Measurements from ENCODE around the gene MSANTD7. TPM values are rescaled to one million over a fixed set of nuclear protein-coding genes. Genes with fewer than 3 reads are reported as not detected.

The MSANTD7 gene
- total RNA-seq, 1 donor from 2014 or later: 17.1 TPM

DNA sequence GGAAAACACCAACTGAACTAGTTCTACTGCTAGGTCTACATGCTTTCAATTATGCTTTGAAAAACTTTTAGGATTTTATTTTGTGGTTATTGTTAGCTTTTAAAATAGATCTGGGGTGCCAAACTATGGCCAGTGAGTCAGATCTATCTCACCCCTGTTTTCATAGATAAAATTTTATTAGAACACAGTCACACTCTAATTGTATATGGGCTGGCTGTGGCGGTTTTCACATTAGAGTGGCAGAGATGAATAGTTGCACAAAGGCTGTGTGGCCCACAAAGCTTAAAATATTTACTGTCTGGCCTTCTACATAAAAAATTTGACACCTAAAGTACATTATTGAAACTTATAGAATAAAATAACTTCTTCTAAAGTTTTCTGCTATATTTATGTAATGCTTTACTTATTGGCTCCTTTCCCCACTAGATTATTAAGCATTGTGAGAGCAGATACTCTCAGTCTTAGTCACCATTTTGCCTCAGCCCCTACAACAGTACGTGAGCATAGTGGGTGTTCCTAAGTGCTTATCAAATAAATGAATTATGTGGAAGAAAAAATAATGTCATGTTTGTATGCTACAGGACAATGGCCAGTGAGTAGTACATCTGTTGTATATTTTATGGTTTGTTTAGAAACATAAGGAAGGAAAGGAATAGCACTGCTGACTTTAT is 35.1 kb downstream of the MSANTD7 start:
- no peak overlapping the region for H3K27ac Mint-ChIP-seq
- H3K4me1 Mint-ChIP-seq: peaks cover 13% of the 10 kb centered on the region

DNA sequence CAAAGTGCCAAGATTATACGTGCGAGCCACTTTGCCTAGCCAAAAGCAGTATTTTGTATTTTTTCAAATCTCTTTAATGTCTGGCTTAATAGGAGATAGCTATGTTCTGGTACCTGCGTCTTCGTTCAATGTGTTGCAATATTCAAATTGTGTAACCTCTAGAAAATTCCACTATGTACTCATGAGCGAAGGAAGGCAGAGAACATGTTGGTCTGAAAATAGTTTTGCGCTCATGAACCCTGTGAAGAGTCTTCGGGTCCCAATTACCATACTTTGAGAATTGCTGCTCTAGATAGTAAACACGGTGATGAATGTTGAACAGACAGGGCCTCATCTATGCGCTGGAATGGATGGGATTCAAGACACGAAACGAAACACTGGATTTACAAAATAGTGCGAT is 37.8 kb downstream of the MSANTD7 start:
- H3K36me3 Mint-ChIP-seq: no peaks in the 10 kb centered on the region
- DNase-seq (ENCODE audit: low spot score in 2 of 2, unreplicated experiment in 2 of 2): no peak
- H3K9me3 Mint-ChIP-seq: no peaks in the 10 kb centered on the region
- peaks cover 29% of the 10 kb centered on the region for H3K4me1 Mint-ChIP-seq
- no peaks in the 10 kb centered on the region for H3K27me3 Mint-ChIP-seq (ENCODE audit: low read depth)
- no peak overlapping the region for H3K27ac Mint-ChIP-seq
- H3K4me3 Mint-ChIP-seq: no peak overlapping the region
- TF ChIP-seq, protein P1, sequence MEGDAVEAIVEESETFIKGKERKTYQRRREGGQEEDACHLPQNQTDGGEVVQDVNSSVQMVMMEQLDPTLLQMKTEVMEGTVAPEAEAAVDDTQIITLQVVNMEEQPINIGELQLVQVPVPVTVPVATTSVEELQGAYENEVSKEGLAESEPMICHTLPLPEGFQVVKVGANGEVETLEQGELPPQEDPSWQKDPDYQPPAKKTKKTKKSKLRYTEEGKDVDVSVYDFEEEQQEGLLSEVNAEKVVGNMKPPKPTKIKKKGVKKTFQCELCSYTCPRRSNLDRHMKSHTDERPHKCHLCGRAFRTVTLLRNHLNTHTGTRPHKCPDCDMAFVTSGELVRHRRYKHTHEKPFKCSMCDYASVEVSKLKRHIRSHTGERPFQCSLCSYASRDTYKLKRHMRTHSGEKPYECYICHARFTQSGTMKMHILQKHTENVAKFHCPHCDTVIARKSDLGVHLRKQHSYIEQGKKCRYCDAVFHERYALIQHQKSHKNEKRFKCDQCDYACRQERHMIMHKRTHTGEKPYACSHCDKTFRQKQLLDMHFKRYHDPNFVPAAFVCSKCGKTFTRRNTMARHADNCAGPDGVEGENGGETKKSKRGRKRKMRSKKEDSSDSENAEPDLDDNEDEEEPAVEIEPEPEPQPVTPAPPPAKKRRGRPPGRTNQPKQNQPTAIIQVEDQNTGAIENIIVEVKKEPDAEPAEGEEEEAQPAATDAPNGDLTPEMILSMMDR (IDR thresholded peaks at IDR 0.05; ENCODE audit: unreplicated experiment): no peak

More for the DNA sequence above, 35.1 kb downstream of the MSANTD7 start:
- H3K36me3 Mint-ChIP-seq: peaks cover 7% of the 10 kb centered on the region
- no peak for DNase-seq (ENCODE audit: low spot score in 2 of 2, unreplicated experiment in 2 of 2)
- no peaks in the 10 kb centered on the region for H3K27me3 Mint-ChIP-seq (ENCODE audit: low read depth)
- no peaks in the 10 kb centered on the region for H3K9me3 Mint-ChIP-seq
- no peak overlapping the region for H3K4me3 Mint-ChIP-seq
- TF ChIP-seq, protein P1 (IDR thresholded peaks at IDR 0.05; ENCODE audit: unreplicated experiment): no peak

DNA sequence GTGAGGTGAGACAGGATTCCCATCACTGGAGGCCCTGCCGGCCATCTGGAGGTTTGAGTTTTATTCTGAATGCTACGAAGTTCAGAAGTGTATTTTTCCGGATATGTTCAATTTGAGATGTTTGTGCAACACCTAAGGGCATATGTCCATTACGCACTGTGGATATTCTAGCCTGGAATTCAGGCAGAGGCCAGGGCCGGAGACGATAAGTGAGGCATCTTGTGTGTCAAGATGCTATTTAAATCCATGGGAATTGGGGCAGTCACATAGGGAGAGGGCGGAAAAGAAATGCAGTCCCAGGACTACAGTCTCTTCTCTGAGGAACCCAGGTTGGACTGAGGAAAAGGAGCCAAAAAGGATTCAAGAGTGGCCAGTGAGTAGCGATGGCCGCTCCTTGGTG is 38.7 kb downstream of the MSANTD7 start:
- Mint-ChIP-seq H3K9me3 (no peaks in the 10 kb centered on the region), H3K4me3 (peak overlapping the region; percentile 93), H3K36me3 (no peaks in the 10 kb centered on the region), H3K4me1 (peaks cover 31% of the 10 kb centered on the region), H3K27me3 (ENCODE audit: low read depth) (no peaks in the 10 kb centered on the region), H3K27ac (peak overlapping the region; percentile 72)
- DNase-seq (ENCODE audit: low spot score in 2 of 2, unreplicated experiment in 2 of 2): no peak
- TF ChIP-seq, protein P1 (IDR thresholded peaks at IDR 0.05; ENCODE audit: unreplicated experiment): no peak

- TF ChIP-seq, protein P1 (IDR thresholded peaks at IDR 0.05; ENCODE audit: unreplicated experiment): no peak
- H3K9me3 Mint-ChIP-seq: no peaks in the 10 kb centered on the region
- no peaks in the 10 kb centered on the region for H3K36me3 Mint-ChIP-seq
- H3K4me3 Mint-ChIP-seq: peak within 1 kb of the TSS; percentile 93
- peak within 1 kb of the TSS; percentile 97 for H3K27ac Mint-ChIP-seq
- H3K4me1 Mint-ChIP-seq: peaks cover 31% of the 10 kb centered on the region
- DNase-seq (ENCODE audit: low spot score in 2 of 2, unreplicated experiment in 2 of 2): peak; percentile 92 to 97
- H3K27me3 Mint-ChIP-seq (ENCODE audit: low read depth): no peaks in the 10 kb centered on the region
These were observed 40.4 kb downstream of the MSANTD7 start, which contains the start of gene SUV39H2 for GRCh38 chr10:14878266-14879123. SUV39H2 (plus strand) TSS chr10:14878866; CDS start chr10:14878889, 23 bp downstream.

DNA sequence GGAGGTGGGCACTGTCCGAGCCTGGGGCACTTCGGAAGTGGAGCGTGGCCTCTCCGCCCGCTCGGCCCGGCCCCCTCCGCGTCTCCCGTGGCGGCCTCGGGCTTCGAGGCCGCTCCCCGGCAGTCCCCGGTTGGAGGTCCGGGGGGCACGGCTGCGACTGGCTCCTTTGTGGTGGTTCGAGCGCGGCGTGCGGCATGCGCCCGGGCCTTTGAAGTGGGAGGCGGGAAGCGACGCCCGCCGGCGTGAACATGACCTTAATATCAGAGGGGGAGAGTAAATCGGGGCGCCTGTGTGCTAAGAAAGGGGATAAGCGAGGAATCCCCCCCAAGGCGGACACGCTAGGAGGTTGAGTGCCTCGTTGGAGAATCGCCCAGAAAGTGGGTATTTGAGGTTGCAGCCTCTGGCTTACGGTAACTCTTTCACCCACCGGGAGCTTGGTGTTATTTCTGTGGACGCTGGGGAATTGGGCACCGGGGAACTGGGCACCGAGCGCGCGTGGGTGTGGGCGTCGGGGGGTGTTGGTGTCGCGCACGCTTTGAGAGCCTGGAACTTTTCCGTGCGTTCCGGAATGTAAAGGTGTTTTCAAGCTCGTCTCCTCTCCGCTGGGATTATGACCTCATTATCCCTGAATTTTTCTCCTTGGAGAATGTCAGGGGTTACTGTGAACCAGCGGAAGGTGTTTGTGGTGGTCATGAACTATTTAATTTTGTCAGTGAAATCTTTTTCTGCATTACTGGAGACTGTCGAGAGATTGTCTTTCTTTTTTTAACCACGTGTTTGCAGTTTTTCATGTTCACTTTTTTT is 41.2 kb downstream of the MSANTD7 start:
- Mint-ChIP-seq H3K4me1 (peaks cover 31% of the 10 kb centered on the region), H3K27me3 (ENCODE audit: low read depth) (no peaks in the 10 kb centered on the region)

More for the DNA sequence above, 41.2 kb downstream of the MSANTD7 start:
- no peaks in the 10 kb centered on the region for H3K9me3 Mint-ChIP-seq
- peak overlapping the region; percentile 94 for H3K27ac Mint-ChIP-seq
- H3K36me3 Mint-ChIP-seq: peaks cover 4% of the 10 kb centered on the region
- H3K4me3 Mint-ChIP-seq: peak overlapping the region; percentile 89
- TF ChIP-seq, protein P1 (IDR thresholded peaks at IDR 0.05; ENCODE audit: unreplicated experiment): no peak
- DNase-seq (ENCODE audit: low spot score in 2 of 2, unreplicated experiment in 2 of 2): peak in 1 of 2 experiments; percentile 64
